ENCODE results near the gene FSTL4. TPM values are rescaled to one million over a fixed set of nuclear protein-coding genes. Genes with fewer than 3 reads are reported as not detected.

The FSTL4 gene
- total and polyA plus RNA-seq, 2 of the 4 experiments (the other 2 are of a cell fraction): 0.18 TPM; not detected in 1

DNA sequence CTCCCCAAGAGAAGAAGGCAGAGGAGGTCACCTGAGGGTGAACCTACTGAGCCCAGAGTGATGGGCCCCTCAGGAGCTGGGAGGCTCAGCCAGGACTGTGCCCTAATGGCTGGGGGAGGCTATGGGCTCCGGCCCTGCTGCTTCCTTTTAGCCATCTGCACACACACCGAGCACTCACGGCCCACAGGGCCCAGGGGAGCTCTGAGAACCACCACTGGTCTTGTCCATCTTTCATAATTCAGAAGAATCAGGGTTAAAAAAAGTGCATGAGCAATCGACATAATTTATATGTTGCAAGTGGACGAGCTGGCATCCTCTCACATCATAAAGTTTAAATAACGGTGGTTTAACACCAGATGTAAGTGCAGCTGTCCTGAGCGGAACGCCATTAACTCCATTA is 162.1 kb downstream of the FSTL4 start:
- no peak for ATAC-seq (ENCODE audit: low read depth)
- H3K4me3 ChIP-seq (ENCODE audit: insufficient read depth, low read depth, low read length): no peak overlapping the region
- POLR2A ChIA-PET (ENCODE audit: unreplicated experiment): no interaction called here
- CTCF ChIA-PET: no interaction called here
- no peak overlapping the region for H4K5ac ChIP-seq (ENCODE audit: low read depth, low read length)
- no peaks in the 10 kb centered on the region for H3K79me1 ChIP-seq (ENCODE audit: low read depth in 1 of 2, low read length in 2 of 2)
- no peak overlapping the region for H2BK120ac ChIP-seq (ENCODE audit: low read depth, low read length)
- no peaks in the 10 kb centered on the region; the same call in none of the 2 replicates for H3K27me3 ChIP-seq (ENCODE audit: control insufficient read depth, insufficient read depth, low read length)
- no peak overlapping the region for H2BK15ac ChIP-seq (ENCODE audit: low read depth, low read length)
- no TSS peak for BruUV-seq (replicated peaks)
- H3K27ac ChIP-seq (ENCODE audit: insufficient read depth, low read length): no peak overlapping the region
- H2BK20ac ChIP-seq (ENCODE audit: low read depth, low read length): no peak overlapping the region
- no peak overlapping the region for H3K9ac ChIP-seq (ENCODE audit: low read depth, low read length)
- WGBS, 2 experiments (ENCODE audit: extremely low coverage in 2 of 2, insufficient read length in 1 of 2): 41% methylated on average over 3 of the region's 8 CpGs; no CpG with 5 or more reads in 1 of the 2 experiments
- H3K4me2 ChIP-seq (ENCODE audit: low read depth, low read length): no peak overlapping the region
- no peak overlapping the region for H4K8ac ChIP-seq (ENCODE audit: low read depth in 2 of 2, low read length in 2 of 2)
- in situ Hi-C loops (cut with MboI; ENCODE audit: low sequenced_read_pairs) (no loop called here), dilution Hi-C loops (cut with HindIII; ENCODE audit: low sequenced_read_pairs, unreplicated experiment) (no loop called here), intact Hi-C loops (cut with micrococcal nuclease) (no loop called here)
- H3K23ac ChIP-seq (ENCODE audit: low read depth, low read length): no peak overlapping the region
- H2AK5ac ChIP-seq (ENCODE audit: low read depth, low read length): no peak overlapping the region
- no peak overlapping the region for H2AK9ac ChIP-seq (replicated peaks; ENCODE audit: low read depth, low read length, poor library complexity)
- no peak for DNase-seq
- no peak overlapping the region for H4K91ac ChIP-seq (ENCODE audit: insufficient read depth, low read depth, low read length)
- no peak overlapping the region for H3K14ac ChIP-seq (replicated peaks; ENCODE audit: low read depth, low read length)
- no peaks in the 10 kb centered on the region for H3K36me3 ChIP-seq (ENCODE audit: control insufficient read depth, insufficient read depth, low read length)
- no peak for TF ChIP-seq NFE2L2 (IDR thresholded peaks at IDR 0.05; ENCODE audit: low read depth, low read length)
- no peak for TF ChIP-seq CTCF (conservative IDR thresholded peaks at IDR 0.05; ENCODE audit: low read depth, low read length)
- no peak for TF ChIP-seq FOS (IDR thresholded peaks at IDR 0.05; ENCODE audit: low read depth, low read length)
- no peak for TF ChIP-seq POLR2A (IDR thresholded peaks at IDR 0.05; ENCODE audit: low read depth, low read length)
- TF ChIP-seq RFX5 (IDR thresholded peaks at IDR 0.05; ENCODE audit: low read depth, low read length): no peak
- TF ChIP-seq RAD21 (IDR thresholded peaks at IDR 0.05; ENCODE audit: low read length): no peak
- no peak for TF ChIP-seq MXI1 (IDR thresholded peaks at IDR 0.05; ENCODE audit: borderline replicate concordance, low read depth, low read length)
- H2AFZ ChIP-seq (replicated peaks; ENCODE audit: low read length, poor library complexity): no peak overlapping the region
- H2BK5ac ChIP-seq (ENCODE audit: low read depth, low read length, poor library complexity, severe bottlenecking): no peak overlapping the region
- no peak overlapping the region for H3K4ac ChIP-seq (ENCODE audit: low read depth, low read length)
- H4K20me1 ChIP-seq (ENCODE audit: insufficient read depth, low read length): no peaks in the 10 kb centered on the region
- H3K18ac ChIP-seq (ENCODE audit: low read depth, low read length): no peak overlapping the region
- no peaks in the 10 kb centered on the region for H3K4me1 ChIP-seq (ENCODE audit: control insufficient read depth, insufficient read depth, low read length)
- H3K9me1 ChIP-seq (ENCODE audit: insufficient read depth, low read length): no peaks in the 10 kb centered on the region
- H3K56ac ChIP-seq (ENCODE audit: extremely low read depth, insufficient read depth, low read length): no peak overlapping the region
- no peaks in the 10 kb centered on the region for H3K9me3 ChIP-seq (ENCODE audit: control insufficient read depth, insufficient read depth, low read length)

Data from IMR-90 (cell line).